ENCODE measurements around the gene RNASE13. TPM values are rescaled to one million over a fixed set of nuclear protein-coding genes. Genes with fewer than 3 reads are reported as not detected.

The RNASE13 gene
- total RNA-seq, 1 donor from 2014 or later: not detected

DNA sequence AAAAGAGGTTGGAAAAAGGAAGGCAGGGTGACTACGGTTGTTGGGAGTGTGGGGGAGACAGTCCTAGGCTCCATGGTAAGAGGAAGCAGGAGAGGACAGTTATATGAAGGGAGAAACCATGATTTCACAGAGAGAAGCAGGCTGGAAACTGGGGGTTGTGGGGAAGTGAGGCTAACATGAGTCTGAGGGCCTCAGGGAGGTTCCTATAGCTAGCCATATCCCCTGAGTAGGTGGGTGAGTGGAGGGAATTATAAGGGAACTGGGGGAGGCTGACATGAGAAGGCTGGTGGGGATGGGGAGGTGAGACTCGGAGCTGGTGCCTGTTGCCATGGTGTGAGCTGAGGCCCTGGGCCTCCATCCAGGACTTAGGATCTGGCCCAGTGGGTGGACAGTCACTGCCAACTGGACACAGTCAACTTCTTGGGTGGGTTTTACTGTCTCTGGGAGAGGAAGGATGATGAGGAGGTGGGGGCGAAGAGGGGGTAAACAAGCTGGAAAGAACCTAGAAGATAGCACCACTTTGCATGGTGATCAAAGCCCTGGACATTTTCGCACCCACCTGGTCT lies 1.4 kb downstream of the RNASE13 start:
- H3K36me3 Mint-ChIP-seq (ENCODE audit: unreplicated experiment): no peaks in the 10 kb centered on the region
- peaks cover 5% of the 10 kb centered on the region for H3K4me1 Mint-ChIP-seq (ENCODE audit: low read depth, unreplicated experiment)
- H3K9me3 Mint-ChIP-seq (ENCODE audit: unreplicated experiment): peaks cover 6% of the 10 kb centered on the region
- TF ChIP-seq, protein P1, sequence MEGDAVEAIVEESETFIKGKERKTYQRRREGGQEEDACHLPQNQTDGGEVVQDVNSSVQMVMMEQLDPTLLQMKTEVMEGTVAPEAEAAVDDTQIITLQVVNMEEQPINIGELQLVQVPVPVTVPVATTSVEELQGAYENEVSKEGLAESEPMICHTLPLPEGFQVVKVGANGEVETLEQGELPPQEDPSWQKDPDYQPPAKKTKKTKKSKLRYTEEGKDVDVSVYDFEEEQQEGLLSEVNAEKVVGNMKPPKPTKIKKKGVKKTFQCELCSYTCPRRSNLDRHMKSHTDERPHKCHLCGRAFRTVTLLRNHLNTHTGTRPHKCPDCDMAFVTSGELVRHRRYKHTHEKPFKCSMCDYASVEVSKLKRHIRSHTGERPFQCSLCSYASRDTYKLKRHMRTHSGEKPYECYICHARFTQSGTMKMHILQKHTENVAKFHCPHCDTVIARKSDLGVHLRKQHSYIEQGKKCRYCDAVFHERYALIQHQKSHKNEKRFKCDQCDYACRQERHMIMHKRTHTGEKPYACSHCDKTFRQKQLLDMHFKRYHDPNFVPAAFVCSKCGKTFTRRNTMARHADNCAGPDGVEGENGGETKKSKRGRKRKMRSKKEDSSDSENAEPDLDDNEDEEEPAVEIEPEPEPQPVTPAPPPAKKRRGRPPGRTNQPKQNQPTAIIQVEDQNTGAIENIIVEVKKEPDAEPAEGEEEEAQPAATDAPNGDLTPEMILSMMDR (IDR thresholded peaks at IDR 0.05; ENCODE audit: partially characterized antibody, unreplicated experiment): no peak
- no peak overlapping the region for H3K27ac Mint-ChIP-seq (ENCODE audit: unreplicated experiment)
- H3K4me3 Mint-ChIP-seq (ENCODE audit: unreplicated experiment): no peak overlapping the region
- DNase-seq: no peak
- peaks cover 4% of the 10 kb centered on the region for H3K27me3 Mint-ChIP-seq (ENCODE audit: unreplicated experiment)

DNA sequence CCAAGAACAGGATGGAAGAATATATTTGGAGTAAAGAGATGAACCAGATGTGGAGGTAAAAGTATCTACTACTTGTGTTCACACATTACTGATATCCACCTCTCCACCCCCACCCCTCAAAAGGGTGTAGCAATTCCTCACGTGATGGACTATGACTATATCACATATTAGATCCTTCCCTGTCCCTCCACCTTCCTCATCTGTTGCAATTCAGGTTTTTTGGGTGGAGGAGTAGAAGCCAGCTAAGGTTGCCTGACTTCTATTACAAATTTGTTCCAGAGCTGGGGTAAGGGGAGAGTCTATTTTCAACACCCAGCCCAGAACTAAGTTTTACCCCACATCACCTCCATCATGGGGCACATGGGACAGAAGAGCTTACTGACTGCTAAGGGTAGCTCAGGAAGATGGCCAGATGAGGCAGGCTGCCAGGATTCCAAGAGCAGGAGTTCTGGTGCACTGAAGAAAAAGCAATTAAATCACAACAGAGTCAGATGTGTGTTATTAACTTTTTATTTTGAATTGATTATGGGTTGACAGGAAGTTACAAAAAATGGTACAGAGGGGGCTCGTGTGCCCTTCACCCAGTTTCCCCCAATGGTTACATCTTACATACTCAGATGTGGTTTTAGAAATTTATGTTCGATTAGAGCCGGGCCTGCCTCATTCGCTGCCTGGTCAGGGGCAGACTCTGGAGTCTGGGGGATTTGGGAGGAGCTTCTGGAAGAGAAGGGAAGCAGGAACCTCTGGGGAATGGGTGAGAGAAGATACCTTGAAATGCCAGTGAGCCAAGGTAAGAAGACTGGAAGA lies 2.1 kb downstream of the RNASE13 start:
- peaks cover 3% of the 10 kb centered on the region for H3K27me3 Mint-ChIP-seq (ENCODE audit: unreplicated experiment)
- H3K36me3 Mint-ChIP-seq (ENCODE audit: unreplicated experiment): no peaks in the 10 kb centered on the region
- no peak overlapping the region for H3K4me3 Mint-ChIP-seq (ENCODE audit: unreplicated experiment)
- H3K27ac Mint-ChIP-seq (ENCODE audit: unreplicated experiment): no peak overlapping the region
- no peak for DNase-seq
- peaks cover 6% of the 10 kb centered on the region for H3K9me3 Mint-ChIP-seq (ENCODE audit: unreplicated experiment)
- no peaks in the 10 kb centered on the region for H3K4me1 Mint-ChIP-seq (ENCODE audit: low read depth, unreplicated experiment)
- TF ChIP-seq, protein P1 (IDR thresholded peaks at IDR 0.05; ENCODE audit: partially characterized antibody, unreplicated experiment): no peak

DNA sequence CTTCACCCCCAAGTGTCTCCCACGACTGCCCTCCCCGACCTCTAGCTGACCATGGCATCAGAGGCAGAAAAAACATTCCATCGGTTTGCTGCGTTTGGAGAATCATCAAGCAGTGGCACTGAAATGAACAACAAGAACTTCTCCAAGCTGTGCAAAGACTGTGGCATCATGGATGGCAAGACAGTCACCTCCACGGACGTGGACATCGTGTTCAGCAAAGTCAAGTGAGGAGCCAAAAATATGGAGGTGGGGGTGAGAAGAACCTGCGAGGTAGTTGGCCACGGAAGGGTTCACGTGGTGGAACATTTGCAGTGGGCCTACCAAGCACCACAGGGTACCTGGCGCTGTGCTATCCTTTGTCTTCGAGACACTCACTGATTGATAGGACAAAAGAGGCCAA lies 4.1 kb downstream of the RNASE13 start:
- peaks cover 6% of the 10 kb centered on the region for H3K9me3 Mint-ChIP-seq (ENCODE audit: unreplicated experiment)

DNA sequence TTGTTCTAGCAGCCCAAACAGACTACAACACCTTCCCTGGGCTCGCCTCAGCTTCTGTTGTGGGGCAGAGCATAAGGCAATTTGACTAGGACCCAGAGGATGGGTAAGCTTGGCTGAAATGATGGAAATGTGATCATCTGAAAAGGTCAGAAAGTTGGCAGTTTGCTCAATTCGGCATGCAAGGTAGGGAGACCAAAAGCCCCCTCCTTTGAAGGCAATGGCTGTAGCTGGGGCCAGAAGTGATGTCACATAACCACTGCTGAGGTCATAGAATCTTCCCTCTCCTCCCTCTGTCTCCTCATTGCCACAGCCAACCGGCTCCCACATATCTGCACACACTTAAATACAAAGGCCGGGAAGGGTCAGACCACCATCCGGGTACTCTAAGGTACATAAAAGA lies 4.7 kb downstream of the RNASE13 start, which contains the start of gene TPPP2:
Gene TPPP2 (plus strand): TSS at position 301 of the 400 bp plus-strand sequence. CDS start 365 bp downstream, outside the sequence.
- no peak for DNase-seq
- H3K4me3 Mint-ChIP-seq (ENCODE audit: unreplicated experiment): no peak within 1 kb of the TSS
- H3K9me3 Mint-ChIP-seq (ENCODE audit: unreplicated experiment): peaks cover 6% of the 10 kb centered on the region
- H3K36me3 Mint-ChIP-seq (ENCODE audit: unreplicated experiment): no peaks in the 10 kb centered on the region
- H3K27ac Mint-ChIP-seq (ENCODE audit: unreplicated experiment): no peak within 1 kb of the TSS
- TF ChIP-seq, protein P1 (IDR thresholded peaks at IDR 0.05; ENCODE audit: partially characterized antibody, unreplicated experiment): no peak
- H3K27me3 Mint-ChIP-seq (ENCODE audit: unreplicated experiment): peaks cover 6% of the 10 kb centered on the region
- peaks cover 3% of the 10 kb centered on the region for H3K4me1 Mint-ChIP-seq (ENCODE audit: low read depth, unreplicated experiment)

More for the DNA sequence above, 4.1 kb downstream of the RNASE13 start:
- no peaks in the 10 kb centered on the region for H3K36me3 Mint-ChIP-seq (ENCODE audit: unreplicated experiment)
- H3K27ac Mint-ChIP-seq (ENCODE audit: unreplicated experiment): no peak overlapping the region
- TF ChIP-seq, protein P1 (IDR thresholded peaks at IDR 0.05; ENCODE audit: partially characterized antibody, unreplicated experiment): no peak
- DNase-seq: no peak
- peaks cover 3% of the 10 kb centered on the region for H3K4me1 Mint-ChIP-seq (ENCODE audit: low read depth, unreplicated experiment)
- no peak overlapping the region for H3K4me3 Mint-ChIP-seq (ENCODE audit: unreplicated experiment)
- H3K27me3 Mint-ChIP-seq (ENCODE audit: unreplicated experiment): peaks cover 6% of the 10 kb centered on the region

DNA sequence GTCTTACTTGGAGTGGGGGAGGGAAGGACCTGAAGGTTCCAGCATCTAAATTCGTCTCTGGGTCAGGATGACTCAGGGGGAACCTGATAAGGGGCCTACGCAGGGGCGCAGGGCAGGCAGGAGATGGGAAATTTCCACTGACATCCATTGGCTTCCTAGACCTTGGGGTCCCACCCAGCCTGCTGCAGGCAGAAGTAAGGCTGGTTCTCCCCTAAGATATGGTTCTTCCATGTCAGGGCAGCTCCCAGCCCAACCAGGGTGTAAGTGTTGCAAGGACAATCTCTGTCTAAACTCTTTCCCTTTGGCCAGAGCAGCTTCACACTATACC lies 7.7 kb downstream of the RNASE13 start:
- H3K4me1 Mint-ChIP-seq (ENCODE audit: low read depth, unreplicated experiment): peaks cover 4% of the 10 kb centered on the region
- no peak overlapping the region for H3K4me3 Mint-ChIP-seq (ENCODE audit: unreplicated experiment)
- H3K36me3 Mint-ChIP-seq (ENCODE audit: unreplicated experiment): peaks cover 4% of the 10 kb centered on the region
- DNase-seq: no peak
- peaks cover 8% of the 10 kb centered on the region for H3K9me3 Mint-ChIP-seq (ENCODE audit: unreplicated experiment)
- H3K27ac Mint-ChIP-seq (ENCODE audit: unreplicated experiment): no peak overlapping the region
- TF ChIP-seq, protein P1 (IDR thresholded peaks at IDR 0.05; ENCODE audit: partially characterized antibody, unreplicated experiment): no peak
- H3K27me3 Mint-ChIP-seq (ENCODE audit: unreplicated experiment): peaks cover 3% of the 10 kb centered on the region

All from glutamatergic neuron (in vitro differentiated cells).